PC-3 (cell line): ENCODE data around the gene B3GNT2. TPM values are rescaled to one million over a fixed set of nuclear protein-coding genes. Genes with fewer than 3 reads are reported as not detected.

ENCODE experiments used
- ATAC-seq: fragments of 200-7000 bp; cut with Tn5 transposase; 2 replicates; pipeline ENCODE4 v1.9.1; 2020; ENCODE audit warnings: mild to moderate bottlenecking, moderate library complexity
- BruUV-seq: library from RNA; stranded (reverse); fragments of 400-500 nt; replicated peaks from 2 replicates; lab custom pipeline; 2021; lab: Mats Ljungman, UMichigan
- CTCF ChIA-PET: fragments of 300-600 bp; sonication (Branson Sonifier 250); formaldehyde crosslinking; loops from one replicate; lab custom pipeline; 2022; ENCODE audit warnings: antibody characterized with exemption; lab: Charles Lee
- POLR2A ChIA-PET: fragments of 300-600 bp; sonication (Branson Sonifier 250); formaldehyde crosslinking; loops from one replicate; lab custom pipeline; 2022; ENCODE audit warnings: antibody characterized with exemption; ENCODE audit not compliant: unreplicated experiment; lab: Charles Lee
- DNase-seq: peaks from one replicate; pipeline ENCODE4 v3.0.0-alpha.2; 2015
- H2AFZ ChIP-seq: fragments of 300-600 bp; sonication (generic); 2 replicates; pipeline ENCODE4 v1.6.0; 2016; ENCODE audit warnings: antibody characterized with exemption, low read length
- H3F3A ChIP-seq: fragments of 300-600 bp; sonication (generic); one replicate; pipeline ENCODE4 v1.6.0; 2017; ENCODE audit warnings: antibody characterized with exemption, low read length, control low read depth, mild to moderate bottlenecking; ENCODE audit not compliant: unreplicated experiment
- H3K27ac ChIP-seq: fragments of 300-600 bp; sonication (generic); 2 replicates; pipeline ENCODE4 v1.5.1; 2016; ENCODE audit warnings: mild to moderate bottlenecking, low read length
- H3K27me3 ChIP-seq: fragments of 300-600 bp; sonication (generic); 2 replicates; pipeline ENCODE4 v1.6.1; 2016; ENCODE audit warnings: low read length, mixed read lengths
- H3K36me3 ChIP-seq: fragments of 300-600 bp; sonication (generic); 2 replicates; pipeline ENCODE4 v1.6.1; 2016; ENCODE audit warnings: low read depth, mixed run types, low read length, mixed read lengths
- H3K4me1 ChIP-seq: fragments of 300-600 bp; sonication (generic); 2 replicates; pipeline ENCODE4 v1.5.1; 2016; ENCODE audit warnings: low read length; ENCODE audit not compliant: insufficient read depth
- H3K4me2 ChIP-seq: fragments of 300-600 bp; sonication (generic); 2 replicates; pipeline ENCODE4 v1.6.0; 2016; ENCODE audit warnings: low read length
- H3K4me3 ChIP-seq: fragments of 300-600 bp; sonication (generic); 2 replicates; pipeline ENCODE4 v1.5.1; 2016; ENCODE audit warnings: mild to moderate bottlenecking, low read length, mixed read lengths
- H3K79me2 ChIP-seq: fragments of 300-600 bp; sonication (generic); 2 replicates; pipeline ENCODE4 v1.6.1; 2017; ENCODE audit warnings: low read length, mixed read lengths
- H3K9ac ChIP-seq: fragments of 300-600 bp; sonication (generic); 2 replicates; pipeline ENCODE4 v1.6.0; 2016; ENCODE audit warnings: mild to moderate bottlenecking, low read length
- H3K9me2 ChIP-seq: fragments of 300-600 bp; sonication (generic); replicated peaks from 2 replicates; pipeline ENCODE4 v1.6.1; 2016; ENCODE audit warnings: mixed run types, low read length, mixed read lengths
- H3K9me3 ChIP-seq: fragments of 300-600 bp; sonication (generic); 2 replicates; pipeline ENCODE4 v1.6.1; 2016; ENCODE audit warnings: low read length, mixed read lengths
- H4K20me1 ChIP-seq: fragments of 300-600 bp; sonication (generic); 2 replicates; pipeline ENCODE4 v1.6.1; 2016; ENCODE audit warnings: low read length, mixed read lengths
- CTCF ChIP-seq: fragments of 300-600 bp; sonication (generic); conservative IDR thresholded peaks from 2 replicates; pipeline ENCODE4 v1.5.1; 2017; ENCODE audit warnings: antibody characterized with exemption, low read depth, mild to moderate bottlenecking, low read length
- EZH2 ChIP-seq: fragments of 300-600 bp; sonication (generic); IDR thresholded peaks from one replicate; pipeline ENCODE4 v1.6.1; 2017; ENCODE audit warnings: antibody characterized with exemption, mild to moderate bottlenecking, low read length; ENCODE audit not compliant: unreplicated experiment
- EZH2phosphoT487 ChIP-seq: fragments of 300-600 bp; sonication (generic); IDR thresholded peaks from 2 replicates; pipeline ENCODE4 v1.6.1; 2018; ENCODE audit warnings: mild to moderate bottlenecking, antibody characterized with exemption, low read length, borderline replicate concordance
- intact Hi-C: fragments of 100-400 bp; cut with micrococcal nuclease; formaldehyde crosslinking; loops from 2 replicates; pipeline ENCODE4 v1.9.0; 2023
- total RNA-seq: library from RNA; depleted of rRNA; stranded (reverse); fragments of >200 nt; gene quantifications from 2 replicates; pipeline ENCODE4 v1.2.3, GENCODE V29; 2014

Gene B3GNT2
- total RNA-seq, 1 experiment from 2014 or later: 18.0 TPM

GRCh38 chr2:62186156-62186905 lies 9.6 kb upstream of the B3GNT2 start:
- ChIA-PET POLR2A (no interaction called here), CTCF (no interaction called here)
- H3K79me2 ChIP-seq: no peaks in the 10 kb centered on the region
- no peaks in the 10 kb centered on the region for H4K20me1 ChIP-seq
- DNase-seq (no peak), ATAC-seq (no peak)
- H3K9ac ChIP-seq: no peak overlapping the region
- H3F3A ChIP-seq: no peaks in the 10 kb centered on the region
- no peaks in the 10 kb centered on the region for H3K9me3 ChIP-seq
- H3K27me3 ChIP-seq: no peaks in the 10 kb centered on the region
- no peak overlapping the region for H3K4me2 ChIP-seq
- no peak overlapping the region for H3K27ac ChIP-seq
- H3K4me1 ChIP-seq: no peaks in the 10 kb centered on the region
- intact Hi-C loops: no loop called here
- H2AFZ ChIP-seq: no peak overlapping the region
- no TSS peak for BruUV-seq
- H3K4me3 ChIP-seq: no peak overlapping the region
- H3K36me3 ChIP-seq: no peaks in the 10 kb centered on the region
- TF ChIP-seq CTCF: no peak
- TF ChIP-seq EZH2: no peak
- TF ChIP-seq EZH2phosphoT487: no peak
- no peaks in the 10 kb centered on the region for H3K9me2 ChIP-seq

GRCh38 chr2:62187246-62187645 lies 8.7 kb upstream of the B3GNT2 start:
- no peak for DNase-seq
- Histone ChIP-seq H3K4me2 (no peak overlapping the region), H3K27ac (no peak overlapping the region), H3F3A (no peaks in the 10 kb centered on the region), H2AFZ (no peak overlapping the region), H3K4me3 (no peak overlapping the region), H3K4me1 (no peaks in the 10 kb centered on the region), H3K79me2 (no peaks in the 10 kb centered on the region), H3K9me2 (no peaks in the 10 kb centered on the region), H4K20me1 (no peaks in the 10 kb centered on the region), H3K36me3 (no peaks in the 10 kb centered on the region), H3K27me3 (no peaks in the 10 kb centered on the region), H3K9me3 (no peaks in the 10 kb centered on the region), H3K9ac (no peak overlapping the region)
- ChIA-PET CTCF (no interaction called here), POLR2A (no interaction called here)
- intact Hi-C loops: no loop called here
- TF ChIP-seq EZH2: no peak
- no peak for TF ChIP-seq CTCF
- no peak for TF ChIP-seq EZH2phosphoT487
- BruUV-seq: no TSS peak
- no peak for ATAC-seq

GRCh38 chr2:62188416-62188815 lies 7.5 kb upstream of the B3GNT2 start:
- intact Hi-C loops: no loop called here
- CTCF ChIA-PET: no interaction called here
- ATAC-seq: no peak

More at GRCh38 chr2:62188416-62188815, 7.5 kb upstream of the B3GNT2 start:
- Histone ChIP-seq H3K9ac (no peak overlapping the region), H3K36me3 (no peaks in the 10 kb centered on the region), H4K20me1 (no peaks in the 10 kb centered on the region), H3K79me2 (no peaks in the 10 kb centered on the region), H3K9me2 (no peaks in the 10 kb centered on the region), H3K9me3 (no peaks in the 10 kb centered on the region), H3K4me1 (no peaks in the 10 kb centered on the region), H3K27ac (no peak overlapping the region), H3K4me3 (no peak overlapping the region), H3F3A (no peaks in the 10 kb centered on the region), H2AFZ (no peak overlapping the region), H3K27me3 (no peaks in the 10 kb centered on the region), H3K4me2 (no peak overlapping the region)
- POLR2A ChIA-PET: no interaction called here
- TF ChIP-seq EZH2 (no peak), CTCF (no peak), EZH2phosphoT487 (no peak)
- no peak for DNase-seq
- no TSS peak for BruUV-seq
